Liver (tissue), 9 donors: ENCODE results near the gene KCNJ5. TPM values are rescaled to one million over a fixed set of nuclear protein-coding genes. Genes with fewer than 3 reads are reported as not detected.

Experiments used
- DNase-seq: peaks from one replicate; pipeline ENCODE4 v3.0.0-alpha.2; 2017; ENCODE audit warnings: low spot score
- H3K27ac ChIP-seq, 2 donors: one replicate each; pipeline ENCODE4 v1.7.0; 2013; ENCODE audit warnings: inconsistent platforms in 2 of 2, low read length in 2 of 2, control low read depth in 1 of 2, low read depth in 1 of 2, mild to moderate bottlenecking in 1 of 2
- H3K27me3 ChIP-seq, 4 donors: one replicate each; pipeline versions ENCODE4 v1.6.1 to v1.7.0; 2013; ENCODE audit warnings: low read length in 3 of 4, inconsistent platforms in 1 of 4, mild to moderate bottlenecking in 1 of 4, moderate library complexity in 1 of 4; ENCODE audit not compliant: control insufficient read depth in 4 of 4, insufficient read depth in 4 of 4
- H3K36me3 ChIP-seq, 4 donors: one replicate each; pipeline versions ENCODE4 v1.6.1 to v1.7.0; 2013; ENCODE audit warnings: low read length in 3 of 4, mild to moderate bottlenecking in 3 of 4, low read depth in 1 of 4, moderate library complexity in 1 of 4; ENCODE audit not compliant: control insufficient read depth in 4 of 4, insufficient read depth in 3 of 4
- H3K4me1 ChIP-seq, 4 donors: one replicate each; pipeline versions ENCODE4 v1.6.1 to v1.7.0; 2013; ENCODE audit warnings: low read length in 3 of 4, mild to moderate bottlenecking in 3 of 4, moderate library complexity in 1 of 4; ENCODE audit not compliant: control insufficient read depth in 4 of 4, insufficient read depth in 4 of 4
- H3K4me3 ChIP-seq, 3 donors: one replicate each; pipeline versions ENCODE4 v1.6.1 to v1.7.0; 2013; ENCODE audit warnings: low read length in 3 of 3, control low read depth in 1 of 3, low read depth in 1 of 3, mild to moderate bottlenecking in 1 of 3
- H3K9ac ChIP-seq, 2 donors: one replicate each; pipeline ENCODE4 v1.7.0; 2013; ENCODE audit warnings: low read length in 2 of 2, mild to moderate bottlenecking in 2 of 2, moderate library complexity in 2 of 2, control low read depth in 1 of 2, low read depth in 1 of 2
- H3K9me3 ChIP-seq, 4 donors: one replicate each; pipeline versions ENCODE4 v1.6.1 to v1.7.0; 2013; ENCODE audit warnings: low read length in 3 of 4; ENCODE audit not compliant: control insufficient read depth in 4 of 4
- ATF3 ChIP-seq: IDR thresholded peaks from 2 replicates; pipeline ENCODE4 v1.6.1; 2016; ENCODE audit warnings: antibody characterized with exemption
- CTCF ChIP-seq: fragments of 150-350 bp; IDR thresholded peaks from 2 replicates; pipeline ENCODE4 v1.5.1; 2017; ENCODE audit warnings: improper control_type of control experiment, low read depth, low read length; ENCODE audit not compliant: missing input control
- EGR1 ChIP-seq, 2 donors: IDR thresholded peaks; 2 replicates each; pipeline ENCODE4 v1.6.1; 2016 to 2018; ENCODE audit warnings: antibody characterized with exemption in 2 of 2, low read depth in 2 of 2
- FOXA1 ChIP-seq: IDR thresholded peaks from 2 replicates; pipeline ENCODE4 v1.6.1; 2016; ENCODE audit warnings: antibody characterized with exemption
- FOXA2 ChIP-seq: IDR thresholded peaks from 2 replicates; pipeline ENCODE4 v1.6.1; 2016; ENCODE audit warnings: antibody characterized with exemption
- GABPA ChIP-seq, 2 donors: IDR thresholded peaks in 1 of 2; conservative IDR thresholded peaks in 1 of 2; 2 replicates each; pipeline ENCODE4 v1.6.1; 2016; ENCODE audit warnings: antibody characterized with exemption in 2 of 2, mild to moderate bottlenecking in 1 of 2, moderate library complexity in 1 of 2
- HNF4A ChIP-seq, 2 donors: conservative IDR thresholded peaks; 2 replicates each; pipeline ENCODE4 v1.6.1; 2016; ENCODE audit warnings: antibody characterized with exemption in 2 of 2, mild to moderate bottlenecking in 2 of 2
- HNF4G ChIP-seq: IDR thresholded peaks from 2 replicates; pipeline ENCODE4 v1.6.1; 2016; ENCODE audit warnings: antibody characterized with exemption
- JUND ChIP-seq, 2 donors: IDR thresholded peaks; 2 replicates each; pipeline ENCODE4 v1.6.1; 2016; ENCODE audit warnings: antibody characterized with exemption in 2 of 2
- MAX ChIP-seq: IDR thresholded peaks from 2 replicates; pipeline ENCODE4 v1.6.1; 2016; ENCODE audit warnings: antibody characterized with exemption
- NR2F2 ChIP-seq: IDR thresholded peaks from 2 replicates; pipeline ENCODE4 v1.6.1; 2016; ENCODE audit warnings: antibody characterized with exemption
- RAD21 ChIP-seq, 2 donors: IDR thresholded peaks; 2 replicates each; pipeline ENCODE4 v1.6.1; 2016; ENCODE audit warnings: antibody characterized with exemption in 2 of 2, mild to moderate bottlenecking in 2 of 2
- REST ChIP-seq: IDR thresholded peaks from 2 replicates; pipeline ENCODE4 v1.6.1; 2016; ENCODE audit warnings: antibody characterized with exemption, mild to moderate bottlenecking
- RXRA ChIP-seq, 2 donors: IDR thresholded peaks; 2 replicates each; pipeline ENCODE4 v1.6.1; 2017 to 2018; ENCODE audit warnings: antibody characterized with exemption in 2 of 2, mild to moderate bottlenecking in 1 of 2
- SP1 ChIP-seq: IDR thresholded peaks from 2 replicates; pipeline ENCODE4 v1.6.1; 2018; ENCODE audit warnings: antibody characterized with exemption, mild to moderate bottlenecking
- TAF1 ChIP-seq: conservative IDR thresholded peaks from 2 replicates; pipeline ENCODE4 v1.6.1; 2016; ENCODE audit warnings: antibody characterized with exemption, mild to moderate bottlenecking
- YY1 ChIP-seq: IDR thresholded peaks from 2 replicates; pipeline ENCODE4 v1.6.1; 2016; ENCODE audit warnings: antibody characterized with exemption, mild to moderate bottlenecking
- ZBTB33 ChIP-seq: IDR thresholded peaks from 2 replicates; pipeline ENCODE4 v1.6.1; 2016; ENCODE audit warnings: antibody characterized with exemption
- WGBS: extraction: QIAGEN DNeasy Blood & Tissue Kit; methylation state at CpG from one replicate; pipeline ENCODE4 v1.1.7; 2013; 5-methylcytosine and 5-hydroxymethylcytosine counted together
- polyA plus RNA-seq, 2 donors: library from polyadenylated mRNA; stranded (reverse) in 1 of 2; unstranded in 1 of 2; fragments of 200-250 nt in 1 of 2; fragments of >200 nt in 1 of 2; fragmentation: Nextera tagmentation in 1 of 2; extraction: Ambion mirVana in 1 of 2; gene quantifications; one replicate each; pipeline versions ENCODE4 v1.2.1 to v1.2.3, GENCODE V29; 2013 to 2015
- total RNA-seq, 2 donors: library from RNA; depleted of rRNA; stranded (reverse); fragments of >200 nt; gene quantifications; one replicate each; pipeline ENCODE4 v1.2.3, GENCODE V29; 2014
- donor health status: healthy.
- donor health status: healthy.
- donor health status: healthy.
- donor health status: healthy.
- donor health status: healthy.

The KCNJ5 gene
- total and polyA plus RNA-seq, 4 donors = 0.04 to 0.08 (median 0.06) TPM

- Histone ChIP-seq H3K27me3 (no peaks in the 10 kb centered on the region), H3K9ac (no peak overlapping the region), H3K4me1 (peaks cover 0 to 9% (median 0%) of the 10 kb centered on the region in 4 donors), H3K27ac (no peak overlapping the region), H3K9me3 (no peaks in the 10 kb centered on the region), H3K4me3 (no peak overlapping the region), H3K36me3 (no peaks in the 10 kb centered on the region)
- 77% methylated on average over 4 of the region's 4 CpGs for WGBS
- DNase-seq = no peak
- TF ChIP-seq FOXA1 = no peak
- no peak for TF ChIP-seq MAX
- no peak for TF ChIP-seq ATF3
- TF ChIP-seq GABPA (IDR thresholded peaks at IDR 0.05 in 1 of 2, conservative IDR thresholded peaks at IDR 0.05 in 1 of 2) = no peak
- TF ChIP-seq TAF1 = no peak
- no peak for TF ChIP-seq RAD21 (IDR thresholded peaks at IDR 0.05)
- no peak for TF ChIP-seq HNF4G
- TF ChIP-seq SP1 = no peak
- no peak for TF ChIP-seq JUND (IDR thresholded peaks at IDR 0.05)
- no peak for TF ChIP-seq HNF4A (conservative IDR thresholded peaks at IDR 0.05)
- no peak for TF ChIP-seq YY1
- TF ChIP-seq ZBTB33 = no peak
- TF ChIP-seq REST = no peak
- TF ChIP-seq FOXA2 = no peak
- no peak for TF ChIP-seq RXRA (IDR thresholded peaks at IDR 0.05)
- no peak for TF ChIP-seq CTCF
- TF ChIP-seq NR2F2 = no peak
- no peak for TF ChIP-seq EGR1 (IDR thresholded peaks at IDR 0.05; ENCODE audit: low read depth in 2 of 2)
Observed at GRCh38 chr11:128862908-128863660, 28.1 kb upstream of the KCNJ5 start.
